Caco-2 (cell line): ENCODE measurements around the gene NATD1. TPM values are rescaled to one million over a fixed set of nuclear protein-coding genes. Genes with fewer than 3 reads are reported as not detected.

Experiments used
- BruUV-seq: library from RNA; stranded (reverse); fragments of 400-500 nt; replicated peaks from 2 replicates; lab custom pipeline; 2021; lab: Mats Ljungman, UMichigan
- CTCF ChIA-PET: fragments of 300-600 bp; sonication (Branson Sonifier 250); formaldehyde crosslinking; loops from one replicate; lab custom pipeline; 2022; ENCODE audit warnings: antibody characterized with exemption; lab: Charles Lee
- POLR2A ChIA-PET: fragments of 300-600 bp; sonication (Branson Sonifier 250); formaldehyde crosslinking; loops from one replicate; lab custom pipeline; 2022; ENCODE audit warnings: antibody characterized with exemption; lab: Charles Lee
- DNase-seq, 2 experiments: peaks; one replicate each; pipeline versions ENCODE4 v3.0.0 to v3.0.0-alpha.2; 2020 to 2022
- H3K27me3 ChIP-seq: replicated peaks from 2 replicates; pipeline ENCODE4 v1.6.0; 2011; ENCODE audit warnings: low read length; ENCODE audit not compliant: control insufficient read depth, insufficient read depth
- H3K36me3 ChIP-seq: 2 replicates; pipeline ENCODE4 v1.5.1; 2011; ENCODE audit warnings: low read length; ENCODE audit not compliant: control insufficient read depth, insufficient read depth
- H3K4me1 ChIP-seq: fragments of 250-450 bp; sonication (Bioruptor Pico); 2 replicates; pipeline ENCODE4 v1.5.1; 2020; ENCODE audit warnings: mild to moderate bottlenecking
- H3K4me3 ChIP-seq: 2 replicates; pipeline ENCODE4 v1.5.1; 2011; ENCODE audit warnings: low read depth, mild to moderate bottlenecking, control low read depth, low read length
- H3K9me3 ChIP-seq: fragments of 250-450 bp; sonication (Bioruptor Pico); 2 replicates; pipeline ENCODE4 v1.5.1; 2020; ENCODE audit warnings: mild to moderate bottlenecking, moderate library complexity
- H3K27ac Mint-ChIP-seq: one replicate; pipeline ENCODE4 v1.8.0; 2022; ENCODE audit warnings: mixed read lengths; ENCODE audit not compliant: unreplicated experiment
- H3K27me3 Mint-ChIP-seq: one replicate; pipeline ENCODE4 v1.8.0; 2022; ENCODE audit warnings: mixed read lengths; ENCODE audit not compliant: insufficient read depth, unreplicated experiment
- H3K36me3 Mint-ChIP-seq: one replicate; pipeline ENCODE4 v1.8.0; 2022; ENCODE audit warnings: mild to moderate bottlenecking, mixed read lengths; ENCODE audit not compliant: insufficient read depth, unreplicated experiment
- H3K4me1 Mint-ChIP-seq: one replicate; pipeline ENCODE4 v1.8.0; 2022; ENCODE audit warnings: low read depth, mixed read lengths; ENCODE audit not compliant: unreplicated experiment
- H3K4me3 Mint-ChIP-seq: one replicate; pipeline ENCODE4 v1.8.0; 2022; ENCODE audit warnings: mild to moderate bottlenecking, moderate library complexity, mixed read lengths; ENCODE audit not compliant: unreplicated experiment
- H3K9me3 Mint-ChIP-seq: one replicate; pipeline ENCODE4 v1.8.0; 2022; ENCODE audit warnings: mixed read lengths; ENCODE audit not compliant: unreplicated experiment
- CTCF ChIP-seq, 2 experiments: fragments of 200-600 bp in 1 of 2; IDR thresholded peaks; 1 replicate in 1 of 2; 2 replicates in 1 of 2; pipeline versions ENCODE4 v1.5.1 to v1.8.0; 2011 to 2022; ENCODE audit warnings: antibody characterized with exemption in 1 of 2, control low read depth in 1 of 2, inconsistent platforms in 1 of 2, low read depth in 1 of 2, low read length in 1 of 2, mild to moderate bottlenecking in 1 of 2, moderate library complexity in 1 of 2; ENCODE audit not compliant: insufficient read depth in 1 of 2, severe bottlenecking in 1 of 2, unreplicated experiment in 1 of 2
- intact Hi-C: fragments of 100-400 bp; cut with micrococcal nuclease; formaldehyde crosslinking; loops from one replicate; pipeline ENCODE4 v1.10.0; 2022; ENCODE audit not compliant: unreplicated experiment
- total RNA-seq: library from RNA; stranded (reverse); gene quantifications from 2 replicates; pipeline ENCODE4 v1.2.3, GENCODE V29; 2022

NATD1 gene
- total RNA-seq, 1 experiment from 2014 or later, result 18.4 TPM

- POLR2A ChIA-PET, result no interaction called here
- Mint-ChIP-seq H3K4me1 (no peaks in the 10 kb centered on the region), H3K9me3 (no peaks in the 10 kb centered on the region), H3K27me3 (no peaks in the 10 kb centered on the region), H3K4me3 (no peak overlapping the region), H3K27ac (no peak overlapping the region), H3K36me3 (peaks cover 55% of the 10 kb centered on the region)
- H3K36me3 ChIP-seq, result peaks cover 6% of the 10 kb centered on the region
- no peaks in the 10 kb centered on the region for H3K4me1 ChIP-seq
- no peak for TF ChIP-seq CTCF (IDR thresholded peaks at IDR 0.05; ENCODE audit: insufficient read depth in 1 of 2, low read depth in 1 of 2, low read length in 1 of 2, severe bottlenecking in 1 of 2, unreplicated experiment in 1 of 2)
- intact Hi-C loops, result no loop called here
- H3K4me3 ChIP-seq, result no peak overlapping the region
- BruUV-seq, result no TSS peak
- CTCF ChIA-PET, result no interaction called here
- DNase-seq, result no peak
- H3K27me3 ChIP-seq, result no peaks in the 10 kb centered on the region
- no peaks in the 10 kb centered on the region for H3K9me3 ChIP-seq
Measured at GRCh38 chr17:21202512-21202911, 50.7 kb downstream of the NATD1 start.

- Mint-ChIP-seq H3K36me3 (peaks cover 57% of the 10 kb centered on the region), H3K27ac (no peak overlapping the region), H3K9me3 (no peaks in the 10 kb centered on the region), H3K4me1 (no peaks in the 10 kb centered on the region), H3K4me3 (no peak overlapping the region), H3K27me3 (no peaks in the 10 kb centered on the region)
- TF ChIP-seq CTCF (IDR thresholded peaks at IDR 0.05; ENCODE audit: insufficient read depth in 1 of 2, low read depth in 1 of 2, low read length in 1 of 2, severe bottlenecking in 1 of 2, unreplicated experiment in 1 of 2), result no peak
- intact Hi-C loops, result no loop called here
- H3K36me3 ChIP-seq, result peaks cover 6% of the 10 kb centered on the region
- DNase-seq, result no peak
- no peaks in the 10 kb centered on the region for H3K27me3 ChIP-seq
- no TSS peak for BruUV-seq
- no peaks in the 10 kb centered on the region for H3K9me3 ChIP-seq
- H3K4me1 ChIP-seq, result no peaks in the 10 kb centered on the region
- ChIA-PET POLR2A (no interaction called here), CTCF (interaction anchor here (0.6 kb wide), 1 partner anchor 255 kb away, joined by 11 read pairs; no protein-coding TSS in a partner anchor)
- H3K4me3 ChIP-seq, result no peak overlapping the region
Measured at GRCh38 chr17:21201874-21202273, 51.3 kb downstream of the NATD1 start.

GRCh38 chr17:21201298-21201595 is 52.0 kb downstream of the NATD1 start:
- Mint-ChIP-seq H3K9me3 (no peaks in the 10 kb centered on the region), H3K4me3 (no peak overlapping the region), H3K36me3 (peaks cover 62% of the 10 kb centered on the region), H3K27me3 (no peaks in the 10 kb centered on the region), H3K4me1 (no peaks in the 10 kb centered on the region), H3K27ac (no peak overlapping the region)
- ChIA-PET CTCF (no interaction called here), POLR2A (no interaction called here)
- no peak for DNase-seq
- intact Hi-C loops, result no loop called here
- Histone ChIP-seq H3K27me3 (no peaks in the 10 kb centered on the region), H3K36me3 (peaks cover 6% of the 10 kb centered on the region), H3K9me3 (no peaks in the 10 kb centered on the region), H3K4me1 (no peaks in the 10 kb centered on the region), H3K4me3 (no peak overlapping the region)
- BruUV-seq, result no TSS peak
- no peak for TF ChIP-seq CTCF (IDR thresholded peaks at IDR 0.05; ENCODE audit: insufficient read depth in 1 of 2, low read depth in 1 of 2, low read length in 1 of 2, severe bottlenecking in 1 of 2, unreplicated experiment in 1 of 2)
